ENCODE results near the gene KLK13.

Gene KLK13

GRCh38 chr19:51009061-51009891 lies 55.6 kb downstream of the KLK13 start:
- peaks cover 53% of the 10 kb centered on the region for H3K27me3 Mint-ChIP-seq
- no peak overlapping the region for H3K27ac Mint-ChIP-seq
- no peak overlapping the region for H3K4me3 Mint-ChIP-seq
- no peaks in the 10 kb centered on the region for H3K4me1 Mint-ChIP-seq (ENCODE audit: low read depth)
- no peaks in the 10 kb centered on the region for H3K9me3 Mint-ChIP-seq
- H3K36me3 Mint-ChIP-seq (ENCODE audit: low read depth), result no peaks in the 10 kb centered on the region
- DNase-seq, result no peak

GRCh38 chr19:51007488-51007887 lies 57.4 kb downstream of the KLK13 start:
- peaks cover 1% of the 10 kb centered on the region for H3K4me1 Mint-ChIP-seq (ENCODE audit: low read depth)
- H3K36me3 Mint-ChIP-seq (ENCODE audit: low read depth), result no peaks in the 10 kb centered on the region
- H3K27me3 Mint-ChIP-seq, result peaks cover 49% of the 10 kb centered on the region
- no peaks in the 10 kb centered on the region for H3K9me3 Mint-ChIP-seq
- H3K27ac Mint-ChIP-seq, result no peak overlapping the region
- no peak for DNase-seq
- H3K4me3 Mint-ChIP-seq, result no peak overlapping the region

GRCh38 chr19:51006406-51006805 lies 58.5 kb downstream of the KLK13 start:
- no peak for DNase-seq
- Mint-ChIP-seq H3K27me3 (peaks cover 57% of the 10 kb centered on the region), H3K9me3 (no peaks in the 10 kb centered on the region), H3K4me1 (ENCODE audit: low read depth) (peaks cover 4% of the 10 kb centered on the region), H3K27ac (no peak overlapping the region), H3K4me3 (no peak overlapping the region), H3K36me3 (ENCODE audit: low read depth) (no peaks in the 10 kb centered on the region)
